Activated CD4-positive, alpha-beta T cell treated with anti-CD3 and anti-CD28 coated beads, Interleukin-2, Interleukin-6, amounts not matched to agents 100 ng/mL and 50 ng/mL, durations not matched to agents 16 hours and 8 hours (primary cell): Measurements from ENCODE around the gene DCDC2.
"Not testable (repeated sequence)": the region's sequence is repeated elsewhere in the genome, so short reads cannot be mapped to it uniquely, and the experiment has no call there.

Experiments used
- DNase-seq: peaks from one replicate; pipeline ENCODE4 v3.0.0-alpha.2; 2020

The DCDC2 gene

DNA sequence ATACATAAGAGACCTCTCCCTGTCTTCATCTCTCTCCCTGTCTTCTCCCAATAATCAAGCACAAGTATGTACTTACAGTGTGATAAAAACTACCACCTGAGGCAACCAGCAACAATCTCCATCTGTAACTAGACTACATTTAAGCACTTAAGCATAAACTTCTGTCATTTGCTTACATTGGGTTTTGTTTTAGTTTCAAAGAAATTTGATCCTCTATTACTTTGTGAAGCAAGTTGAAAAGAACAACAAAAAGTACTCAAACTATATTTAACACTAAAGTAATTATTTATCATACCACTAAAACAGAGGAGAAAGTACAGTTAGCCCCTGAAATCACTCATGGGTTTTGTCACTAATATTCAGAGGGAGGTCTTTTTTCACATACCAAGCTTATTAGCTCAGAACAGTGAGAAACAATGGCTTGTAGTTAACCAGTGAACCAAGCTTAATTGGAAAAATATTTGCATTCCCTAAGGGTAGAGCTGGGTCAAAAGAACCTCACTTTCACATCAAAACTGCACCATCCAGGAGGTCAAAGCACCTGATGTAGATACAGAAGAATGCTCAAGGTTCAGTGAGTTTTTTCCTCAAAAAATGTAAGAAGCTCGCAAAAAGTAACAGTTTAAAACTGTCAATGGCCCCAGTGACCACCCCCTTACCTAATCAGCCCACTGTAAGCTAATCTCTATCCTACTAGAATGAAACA is 34.1 kb downstream of the DCDC2 start:
- no peak for DNase-seq

DNA sequence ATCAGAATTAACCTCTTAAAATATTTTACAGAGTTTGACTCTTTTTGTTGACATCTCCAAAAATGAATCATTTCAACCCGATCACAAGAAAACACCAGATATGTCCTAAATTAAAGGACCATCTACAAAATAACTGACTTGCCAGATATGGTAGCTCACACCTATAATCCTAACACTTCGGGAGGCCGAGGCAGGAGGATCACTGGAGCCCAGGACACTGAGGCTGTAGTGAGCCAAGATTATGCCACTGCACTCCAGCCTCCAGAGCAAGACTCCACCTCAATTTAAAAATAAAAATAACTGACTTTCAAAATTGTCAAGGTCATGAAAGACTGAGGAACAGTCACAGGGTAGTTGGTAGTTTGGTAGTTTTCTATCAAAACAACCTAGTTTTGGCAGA is 34.9 kb downstream of the DCDC2 start:
- DNase-seq = no peak

DNA sequence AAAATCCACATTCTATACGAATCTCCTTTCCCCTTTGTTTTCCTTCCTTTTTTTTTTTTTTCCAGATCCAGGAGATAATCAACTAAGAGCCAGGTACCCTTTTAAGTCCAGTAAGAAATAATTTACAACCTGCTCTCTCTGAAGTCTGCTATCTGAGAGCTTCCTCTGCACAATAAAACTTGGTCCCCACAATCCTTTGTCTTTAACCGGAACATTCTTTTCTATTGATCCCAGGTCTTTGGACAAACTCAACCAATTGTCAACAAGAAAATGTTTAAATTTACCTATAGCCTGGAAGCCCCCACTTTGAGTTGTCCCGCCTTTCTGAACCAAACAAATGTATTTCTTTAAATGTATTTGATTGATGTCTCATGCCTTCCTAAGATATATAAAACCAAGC is 35.4 kb downstream of the DCDC2 start:
- DNase-seq = not testable (repeated sequence)

DNA sequence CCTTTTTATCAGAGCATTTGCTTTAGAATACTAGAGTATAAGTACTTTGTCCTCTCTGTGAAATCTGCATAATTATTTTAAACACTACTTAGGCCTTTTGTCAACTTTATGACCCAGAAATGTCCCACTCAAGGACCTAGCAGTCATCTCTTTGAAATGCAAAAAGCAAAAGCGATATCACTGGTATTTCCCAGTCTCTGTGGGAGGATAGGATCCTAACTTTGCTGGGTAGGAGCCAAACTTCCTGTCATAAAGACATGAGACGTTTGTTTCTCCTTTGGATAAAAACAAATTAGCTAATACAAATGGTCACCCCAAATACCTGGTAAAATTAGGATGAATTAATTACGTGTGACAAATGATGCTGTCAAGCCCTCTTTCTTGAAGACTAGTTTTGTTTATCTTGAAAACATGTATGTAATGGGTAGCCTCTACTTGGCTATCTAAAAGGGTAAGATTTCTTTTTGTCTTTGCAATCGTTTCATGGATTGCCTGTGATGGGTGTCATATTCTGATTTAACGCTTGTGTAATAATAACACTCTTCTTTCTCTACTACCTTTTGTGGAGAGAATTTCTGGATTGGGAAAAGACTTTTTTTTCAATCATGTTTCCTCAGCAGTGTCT is 36.2 kb downstream of the DCDC2 start:
- DNase-seq = no peak

DNA sequence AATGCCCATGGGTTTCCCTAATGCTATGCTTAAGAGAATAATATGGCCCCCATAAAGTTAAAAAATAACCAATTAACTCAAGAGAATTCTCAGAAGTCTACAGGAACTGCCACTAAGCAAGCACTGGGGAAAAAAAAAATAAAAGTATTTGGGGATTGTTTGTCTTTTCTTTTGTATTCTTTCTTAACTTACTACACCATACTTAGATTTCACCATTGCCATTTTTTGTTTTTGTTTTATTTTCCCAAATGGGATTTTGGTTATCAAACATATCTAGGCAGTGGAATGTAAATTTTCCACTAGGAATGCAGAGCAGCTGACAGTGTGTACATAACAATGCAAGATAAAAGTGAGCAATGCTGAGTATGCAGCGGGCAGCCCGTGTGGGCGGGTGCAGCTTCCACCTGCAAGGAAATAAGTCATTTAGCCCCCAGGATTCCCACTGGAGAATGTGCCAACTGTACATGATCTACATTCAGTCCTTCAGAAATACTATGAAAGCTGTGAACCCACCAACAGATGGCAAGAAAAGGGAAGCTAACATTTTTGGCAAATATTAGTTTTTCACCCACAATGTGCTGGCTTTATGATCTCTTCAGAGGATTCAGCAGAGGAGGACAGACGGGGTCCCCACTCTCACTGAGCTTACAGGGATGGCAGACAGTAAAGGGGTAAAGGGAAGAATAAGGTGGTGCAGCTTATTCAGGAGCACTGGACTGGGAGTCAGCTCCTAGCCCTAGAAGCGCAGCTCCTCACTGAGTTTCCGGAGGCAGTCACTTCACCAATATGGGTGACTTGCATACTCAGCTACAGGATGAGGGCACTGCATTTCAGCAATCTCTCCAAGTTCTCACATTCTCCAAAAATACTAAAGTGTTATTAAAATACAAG is 44.4 kb downstream of the DCDC2 start:
- DNase-seq = no peak

DNA sequence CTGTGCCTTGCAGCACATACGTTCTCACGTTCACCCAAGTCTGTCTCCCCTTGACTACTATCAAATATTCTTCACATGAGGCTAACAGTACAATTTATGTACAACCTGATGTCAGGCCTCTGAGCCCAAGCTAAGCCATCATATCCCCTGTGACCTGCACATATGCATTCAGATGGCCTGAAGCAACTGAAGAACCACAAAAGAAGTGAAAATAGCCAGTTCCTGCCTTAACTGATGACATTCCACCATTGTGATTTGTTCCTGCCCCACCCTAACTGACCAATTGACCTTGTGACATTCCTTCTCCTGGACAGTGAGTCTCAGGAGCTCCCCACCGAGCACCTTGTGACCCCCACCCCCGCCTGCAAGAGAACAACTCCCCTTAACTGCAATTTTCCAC is 46.1 kb downstream of the DCDC2 start:
- DNase-seq = not testable (repeated sequence)

DNA sequence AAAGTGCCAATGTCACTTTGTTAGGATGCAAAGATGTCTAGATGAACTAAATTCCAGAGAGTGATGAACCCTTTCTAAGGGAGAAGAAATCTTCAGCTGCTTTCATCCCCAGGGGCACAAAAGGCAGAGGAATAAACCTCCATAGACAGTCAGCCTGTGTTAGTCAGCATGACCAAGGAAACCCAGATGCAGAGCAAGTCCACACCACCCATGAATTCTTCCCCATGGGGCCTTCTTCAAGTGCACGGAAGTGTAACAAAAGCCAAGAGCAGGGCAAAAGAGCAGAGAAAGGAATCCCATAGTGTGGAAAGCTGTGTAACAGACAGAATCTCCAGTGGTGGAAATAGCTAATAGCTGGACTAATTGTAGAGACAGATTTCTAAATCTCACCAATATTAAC is 50.0 kb downstream of the DCDC2 start:
- DNase-seq = no peak

DNA sequence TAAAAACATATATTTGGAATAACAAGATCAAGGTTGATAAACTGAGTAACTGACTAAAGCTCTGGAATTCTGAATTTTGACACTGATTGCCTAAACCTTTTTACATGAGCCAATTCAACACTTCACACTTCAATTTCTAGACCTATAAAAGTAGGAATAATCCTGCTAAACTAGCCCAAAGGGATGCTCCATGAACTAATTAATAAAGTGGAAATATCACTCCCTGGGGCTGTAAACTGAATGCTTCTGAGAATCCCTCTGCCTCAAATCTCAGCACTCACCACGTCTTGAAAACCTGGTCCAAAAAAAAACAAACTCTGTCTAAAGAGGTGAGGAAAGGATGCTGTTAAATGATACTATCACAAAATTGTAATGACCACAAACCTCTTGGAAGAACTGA is 50.9 kb downstream of the DCDC2 start:
- no peak for DNase-seq

DNA sequence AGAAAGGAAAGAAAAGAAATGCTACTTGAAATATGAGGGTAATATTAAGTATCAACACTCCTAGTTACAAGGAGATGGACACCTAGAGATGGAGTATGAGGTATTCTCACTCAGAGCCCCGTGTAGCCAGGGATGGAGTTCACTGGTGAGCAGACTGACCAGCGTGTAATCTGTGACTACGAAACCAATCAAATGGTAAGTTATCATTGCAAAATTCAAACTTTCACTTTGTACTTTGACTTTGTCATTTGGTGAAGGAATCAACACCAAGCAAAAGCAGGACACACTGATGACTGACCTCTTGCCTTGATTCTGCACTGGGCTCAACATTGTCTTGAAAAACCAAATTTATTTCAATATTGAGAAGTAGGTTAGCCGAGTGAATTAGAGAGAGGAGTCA is 51.8 kb downstream of the DCDC2 start:
- DNase-seq = no peak

DNA sequence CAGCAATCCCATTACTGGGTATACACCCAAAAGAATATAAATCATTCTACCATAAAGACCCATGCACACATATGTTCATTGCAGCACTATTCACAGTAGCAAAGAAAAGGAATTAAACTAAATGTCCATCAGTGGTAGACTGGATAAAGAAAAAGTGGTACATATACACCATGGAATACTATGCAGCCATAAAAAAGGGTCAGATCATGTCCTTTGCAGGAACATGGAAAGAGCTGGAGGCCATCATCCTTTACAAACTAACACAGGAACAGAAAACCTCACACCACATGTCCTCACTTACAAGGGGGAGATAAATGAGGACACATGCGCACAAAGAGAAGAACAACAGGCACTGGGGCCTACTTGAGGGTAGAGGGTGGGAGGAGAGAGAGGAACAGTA is 60.9 kb downstream of the DCDC2 start:
- DNase-seq = no peak

DNA sequence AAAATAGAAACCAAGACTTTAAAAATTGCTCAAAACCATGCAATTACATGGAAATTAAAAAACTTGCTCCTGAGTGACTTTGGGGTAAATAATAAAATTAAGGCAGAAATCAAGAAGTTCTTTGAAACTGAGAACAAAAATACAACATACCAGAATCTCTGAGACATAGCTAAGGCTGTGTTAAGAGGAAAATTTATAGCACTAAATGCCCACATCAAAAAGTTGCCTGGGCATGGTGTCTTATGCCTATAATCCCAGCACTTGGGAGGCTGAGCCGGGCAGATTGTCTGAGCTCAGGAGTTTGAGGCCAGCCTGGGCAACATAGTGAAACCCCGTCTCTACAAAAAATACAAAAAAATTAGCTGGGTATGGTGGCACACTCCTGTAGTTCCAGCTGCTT is 64.0 kb downstream of the DCDC2 start:
- not testable (repeated sequence) for DNase-seq

DNA sequence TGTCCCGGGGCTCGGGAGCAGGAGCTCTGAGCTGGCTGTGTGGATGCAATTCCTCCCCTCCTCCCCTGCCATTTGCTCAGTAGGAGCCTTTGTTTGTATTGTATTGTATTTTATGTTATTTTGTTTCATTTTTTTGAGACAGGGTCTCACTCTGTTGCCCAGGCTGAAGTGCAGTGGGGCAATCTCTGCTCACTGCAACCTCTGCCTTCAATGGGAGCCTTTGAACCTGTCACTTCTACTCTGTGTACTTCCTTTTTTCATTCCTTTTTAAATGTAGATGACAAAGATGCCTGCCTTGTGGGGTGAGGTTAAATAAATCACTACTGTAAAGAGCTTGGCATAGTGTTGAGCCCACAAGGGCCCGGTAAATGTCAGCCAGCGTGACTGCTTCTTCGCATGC is 70.6 kb downstream of the DCDC2 start:
- no peak for DNase-seq

DNA sequence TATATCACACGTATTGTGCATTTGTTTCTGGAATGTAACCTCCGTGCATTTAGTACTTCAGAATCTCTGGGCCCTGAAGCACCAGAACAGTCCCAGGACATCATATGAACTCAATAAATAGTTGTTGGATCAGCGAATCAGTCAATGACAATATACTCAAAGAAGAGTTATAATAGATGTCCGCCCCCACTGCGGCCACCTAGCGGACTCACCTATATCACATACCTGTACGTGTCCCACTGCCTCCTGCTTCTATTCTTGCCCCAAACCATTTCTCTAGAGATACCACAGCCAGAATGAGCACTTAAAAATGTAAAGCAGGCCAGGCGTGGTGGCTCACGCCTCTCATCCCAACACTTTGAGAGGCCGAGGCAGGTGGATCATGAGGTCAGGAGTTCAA is 73.9 kb downstream of the DCDC2 start:
- DNase-seq = no peak

DNA sequence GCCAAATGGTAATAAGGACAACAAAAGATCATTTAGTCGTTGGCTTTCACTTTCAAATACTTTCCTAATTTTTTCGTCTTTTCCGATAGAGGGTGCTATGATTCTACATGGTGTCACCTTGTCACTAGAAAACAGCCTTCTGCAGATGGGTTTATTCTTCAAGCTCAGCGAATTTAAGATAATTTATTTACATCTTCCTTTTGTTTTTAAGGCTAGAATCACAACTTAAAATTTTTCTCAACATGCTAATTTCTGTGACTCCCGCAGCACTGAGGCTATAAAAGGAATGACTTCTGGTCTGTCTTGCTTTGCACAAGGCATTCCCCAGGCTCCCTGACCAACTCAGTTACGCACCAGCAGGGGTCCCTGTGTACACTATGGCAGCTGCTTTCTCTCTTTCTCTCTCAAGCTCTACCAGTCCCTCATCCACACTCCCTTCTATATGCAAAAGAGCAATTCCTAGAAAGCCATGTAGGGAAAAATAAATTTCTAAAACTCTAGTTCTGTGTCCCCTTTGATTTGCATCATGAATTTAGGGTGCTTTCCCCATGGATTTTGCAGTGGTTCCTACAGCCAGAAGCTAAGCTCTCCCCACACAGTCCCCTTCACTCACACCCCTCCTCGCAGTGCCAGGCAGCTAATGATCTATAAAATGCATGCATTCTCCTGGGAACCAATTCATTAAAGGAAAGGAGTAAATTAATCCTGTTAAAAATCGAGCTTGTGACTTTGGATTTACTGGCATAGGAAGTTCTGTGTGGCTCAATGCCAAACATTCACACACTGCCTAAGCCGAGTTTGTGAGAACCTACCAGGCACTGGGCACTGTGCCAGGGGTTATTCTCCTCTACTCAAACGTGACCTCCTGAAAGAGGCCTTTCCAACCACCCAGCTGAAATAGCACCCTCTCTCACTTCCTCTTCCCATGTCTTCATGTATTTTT is 74.5 kb downstream of the DCDC2 start:
- peak; percentile 46 for DNase-seq

DNA sequence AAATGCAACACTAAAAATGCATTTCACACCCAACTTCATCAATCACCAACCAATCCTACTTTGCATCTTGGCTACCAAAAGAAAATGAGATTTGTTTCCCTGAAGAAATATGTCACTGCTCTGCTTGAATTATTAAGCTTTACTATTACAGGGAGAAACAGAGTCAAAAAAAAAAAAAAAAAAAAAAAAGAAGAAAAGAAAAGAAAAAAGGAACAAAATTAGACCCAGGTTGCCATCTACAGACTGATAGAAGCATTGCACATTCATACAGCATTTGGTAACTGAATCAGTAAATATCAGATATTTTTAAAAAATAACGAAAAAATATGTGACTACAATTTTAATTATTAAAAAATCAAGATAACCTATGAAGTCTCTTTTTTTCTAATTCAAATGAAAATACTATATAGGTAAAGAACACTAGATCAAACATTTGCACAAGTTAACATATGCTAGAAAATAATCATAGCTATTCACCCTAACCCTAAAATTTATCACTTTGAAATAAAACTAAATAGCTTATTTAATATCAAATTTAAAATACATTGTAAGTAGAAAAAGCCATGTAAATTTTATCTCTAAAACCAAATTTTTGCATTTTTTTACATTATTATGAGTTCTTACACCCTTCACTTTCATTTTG is 83.3 kb downstream of the DCDC2 start:
- no peak for DNase-seq

DNA sequence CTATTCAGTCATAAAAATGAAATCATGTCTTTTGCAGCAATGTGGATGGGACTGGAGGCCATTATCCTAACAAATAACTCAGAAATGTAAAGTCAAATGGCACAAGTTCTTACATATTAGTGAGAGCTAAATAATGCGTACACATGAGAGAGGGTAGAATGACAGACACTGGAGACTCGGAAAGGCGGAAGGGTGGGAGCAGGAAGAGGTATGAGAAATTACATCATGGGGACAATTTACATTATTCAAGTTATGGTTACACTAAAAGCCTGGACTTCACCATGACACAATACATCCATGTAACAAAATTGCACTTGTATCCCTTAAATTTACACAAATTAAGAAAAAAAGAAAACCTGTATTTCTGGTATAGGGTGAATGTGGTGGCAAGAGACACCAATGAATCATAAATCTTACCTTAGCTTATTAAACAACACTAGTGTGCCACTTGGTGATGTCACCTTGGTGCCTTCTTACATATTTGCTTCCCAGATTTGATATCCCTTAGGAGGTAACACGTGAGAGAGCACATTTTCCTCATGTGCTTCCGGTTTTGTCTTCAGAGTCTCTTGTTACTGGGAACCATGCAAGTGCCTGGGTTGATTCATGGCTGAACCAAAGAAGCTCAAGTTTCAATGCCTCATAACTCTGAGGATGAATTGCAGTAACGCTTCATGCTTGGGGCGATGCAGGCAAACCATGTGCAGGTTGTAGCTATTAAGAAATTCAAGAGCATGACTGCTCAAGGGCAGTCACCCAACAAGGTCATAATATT is 84.6 kb downstream of the DCDC2 start:
- DNase-seq = no peak

DNA sequence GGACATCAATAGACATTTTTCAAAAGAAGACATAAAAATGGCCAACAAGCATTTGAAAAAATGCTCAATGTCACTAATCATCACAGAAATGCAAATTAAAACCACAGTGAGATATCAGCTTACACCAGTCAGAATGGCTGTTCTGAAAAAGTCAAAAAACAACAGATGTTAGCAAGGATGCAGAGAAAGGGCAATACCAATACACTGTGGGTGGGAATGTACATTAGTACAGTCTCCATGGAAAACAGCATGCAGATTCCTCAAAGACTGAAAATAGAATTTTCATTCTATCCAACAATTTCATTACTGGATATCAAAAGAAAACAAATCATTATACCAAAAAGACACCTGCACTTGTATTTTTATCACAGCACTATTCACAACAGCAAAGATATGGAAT is 85.3 kb downstream of the DCDC2 start:
- DNase-seq = no peak

DNA sequence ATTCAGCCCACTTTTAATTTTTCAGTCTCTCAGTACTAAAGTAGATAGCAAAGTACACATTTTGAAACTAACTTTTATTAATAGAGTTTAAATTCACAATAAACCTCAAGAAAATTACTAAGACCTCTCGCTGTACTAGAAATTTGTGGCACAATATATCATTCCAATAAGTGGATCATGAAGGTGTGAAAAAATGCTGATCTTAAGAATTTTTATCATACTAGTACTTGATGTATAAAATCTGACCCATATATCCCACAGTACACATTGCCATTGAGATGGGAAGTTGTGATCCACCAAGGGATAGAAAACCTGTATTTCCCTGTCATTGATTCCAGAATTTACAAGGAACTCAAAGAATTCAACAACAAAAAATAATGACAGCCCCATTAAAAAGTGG is 85.7 kb downstream of the DCDC2 start:
- no peak for DNase-seq

DNA sequence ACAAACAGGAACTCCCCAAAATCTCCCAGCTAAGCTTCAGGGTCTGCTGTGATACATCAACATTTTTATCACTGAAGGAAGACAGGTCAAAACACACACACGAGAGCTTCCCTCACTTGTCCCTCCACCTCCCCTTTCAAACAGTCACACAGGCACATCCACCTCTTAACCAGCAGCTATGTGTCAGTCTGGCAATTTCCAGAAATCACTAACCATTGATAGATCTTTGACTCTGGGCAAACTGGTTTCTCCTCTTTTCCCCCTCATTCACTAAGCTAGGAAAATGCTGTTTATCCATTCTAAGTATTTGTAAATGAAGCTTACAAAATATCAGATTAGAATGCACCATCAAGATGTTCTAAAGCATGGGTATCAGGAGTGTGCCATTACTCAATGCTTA is 87.8 kb downstream of the DCDC2 start:
- no peak for DNase-seq

DNA sequence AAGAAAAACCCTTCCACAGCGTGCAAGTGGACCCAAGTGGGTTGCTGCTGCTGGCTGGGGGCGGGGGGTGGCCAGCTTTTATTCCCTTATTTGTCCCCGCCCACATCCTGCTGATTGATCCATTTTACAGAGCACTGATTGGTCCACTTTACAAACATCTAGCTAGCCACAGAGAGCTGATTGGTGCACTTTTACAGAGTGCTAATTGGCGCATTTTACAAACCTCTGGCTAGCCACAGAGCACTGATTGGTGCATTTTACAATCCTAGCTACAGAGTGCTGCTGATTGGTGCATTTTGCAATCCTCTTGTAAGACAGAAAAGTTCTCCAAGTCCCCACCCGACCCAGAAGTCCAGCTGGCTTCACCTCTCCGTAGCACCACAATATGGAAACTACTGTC is 99.6 kb downstream of the DCDC2 start:
- not testable (repeated sequence) for DNase-seq

DNA sequence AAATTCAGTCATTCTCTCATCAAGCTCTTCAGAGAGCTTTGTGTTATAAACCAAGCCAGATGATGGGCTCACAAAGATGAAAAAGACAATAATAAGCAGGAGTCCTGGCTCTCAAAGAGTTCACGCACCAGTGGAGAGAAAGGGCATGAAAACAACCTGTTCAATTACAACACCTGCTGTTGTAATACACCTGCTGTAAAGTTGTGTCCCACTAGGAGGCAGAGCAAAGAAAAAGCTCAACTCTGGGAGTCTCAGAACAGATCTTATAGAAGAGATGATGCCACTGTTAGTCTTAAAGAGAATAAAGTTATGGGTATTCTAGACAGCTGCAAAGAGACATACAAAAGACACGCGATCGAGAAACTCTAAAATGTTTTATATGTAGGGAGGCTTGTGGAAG is 100.6 kb downstream of the DCDC2 start:
- DNase-seq = no peak

DNA sequence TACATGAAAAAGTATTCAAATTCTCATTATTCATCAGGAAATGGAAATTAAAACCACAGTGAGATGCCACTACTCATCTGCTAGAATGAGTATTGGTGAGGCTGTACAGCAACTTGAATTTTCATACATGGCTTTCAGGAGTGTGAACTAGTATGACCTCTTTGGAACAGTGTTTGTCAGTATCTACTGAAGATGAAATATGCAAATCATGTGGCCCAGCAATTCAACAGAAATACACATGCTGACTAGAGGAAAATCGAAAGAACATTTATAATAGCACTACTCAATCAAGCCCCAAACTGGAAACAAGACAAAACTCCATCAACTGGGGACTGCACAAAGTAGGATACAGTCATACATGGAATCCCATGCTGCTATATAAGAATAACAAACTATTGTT is 102.2 kb downstream of the DCDC2 start:
- peak; percentile 18 for DNase-seq
